NCI-H748 (cell line): ENCODE results near the gene SUMF2.
A peak's percentile ranks its signal among the peaks of the same experiment; 100 is the strongest.
"Not testable (repeated sequence)": the region's sequence is repeated elsewhere in the genome, so short reads cannot be mapped to it uniquely, and the experiment has no call there.

Experiments used
- DNase-seq: peaks from one replicate; lab custom pipeline; 2025; ENCODE audit not compliant: unreplicated experiment; lab: John Stamatoyannopoulos, UW

The SUMF2 gene

DNA sequence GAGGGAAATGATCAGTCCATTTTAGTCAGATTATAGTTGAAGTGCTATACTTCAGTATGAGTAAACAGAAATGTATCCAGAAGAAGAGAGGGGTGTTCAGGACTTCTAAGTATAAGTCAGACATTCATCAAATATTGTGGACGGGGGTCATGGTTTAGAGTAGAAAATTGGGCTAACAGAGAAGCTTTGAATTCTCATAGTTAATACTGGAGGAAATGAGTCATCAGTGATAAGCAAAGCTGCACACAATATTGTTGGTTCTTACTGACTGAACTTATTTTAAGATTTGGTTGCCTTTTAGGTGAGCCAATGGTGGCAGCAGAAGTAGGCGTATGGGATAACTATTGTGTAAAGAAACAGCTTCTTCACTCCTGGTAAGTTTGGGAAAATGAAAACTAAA lies 1.7 kb upstream of the SUMF2 start:
- DNase-seq, result no peak

DNA sequence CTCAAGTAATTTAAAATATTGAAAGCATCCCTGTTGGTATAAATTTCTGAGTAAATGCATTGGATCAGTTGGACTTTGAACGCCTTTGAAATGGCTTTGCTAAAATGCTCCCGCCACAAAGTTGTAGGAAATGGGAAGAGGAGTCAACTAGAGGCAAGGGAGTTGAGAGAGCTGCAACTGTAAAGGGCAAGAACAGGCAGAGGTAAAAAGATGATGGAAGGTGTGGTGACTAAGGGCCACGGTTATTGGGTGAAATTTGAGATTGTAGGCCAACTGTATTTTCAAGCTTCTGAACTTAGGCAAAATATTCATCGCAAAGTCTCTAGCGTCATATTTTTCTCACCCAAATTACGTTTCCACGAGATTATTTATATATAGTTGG lies 595 bp upstream of the SUMF2 start:
- no peak for DNase-seq

DNA sequence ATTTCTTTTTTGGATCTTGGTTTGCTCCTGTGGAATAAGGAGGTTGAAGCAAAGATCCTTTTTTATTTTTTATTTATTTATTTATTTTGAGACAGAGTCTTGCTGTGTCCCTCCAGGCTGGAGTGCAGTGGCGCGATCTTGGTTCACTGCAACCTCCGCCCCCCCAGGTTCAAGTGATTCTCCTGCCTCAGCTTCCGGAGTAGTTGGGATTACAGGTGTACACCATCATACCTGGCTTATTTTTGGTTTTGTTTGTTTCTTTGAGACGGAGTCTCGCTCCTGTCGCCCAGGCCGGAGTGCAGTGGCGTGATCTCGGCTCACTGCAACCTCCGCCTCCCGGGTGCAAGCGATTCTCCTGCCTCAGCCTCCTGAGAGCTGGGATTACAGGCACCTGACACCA lies 2.3 kb downstream of the SUMF2 start:
- not testable (repeated sequence) for DNase-seq

DNA sequence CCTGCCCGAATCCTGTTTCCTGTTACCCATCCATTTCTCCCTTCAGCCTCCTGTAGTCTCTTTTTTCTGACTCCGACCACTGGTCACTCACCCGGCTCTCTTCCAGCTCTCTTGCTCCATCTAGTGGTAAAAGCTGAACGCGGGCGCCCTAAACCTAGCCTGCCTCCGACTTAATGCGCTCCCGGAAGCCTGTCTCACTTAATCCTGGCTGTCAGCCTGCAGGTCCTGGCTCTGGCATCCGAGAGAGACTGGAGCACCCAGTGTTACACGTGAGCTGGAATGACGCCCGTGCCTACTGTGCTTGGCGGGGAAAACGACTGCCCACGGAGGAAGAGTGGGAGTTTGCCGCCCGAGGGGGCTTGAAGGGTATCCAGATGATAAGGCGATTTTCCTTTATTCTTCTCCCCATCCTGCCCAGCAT lies 10.3 kb downstream of the SUMF2 start:
- DNase-seq, result peak; percentile 67

DNA sequence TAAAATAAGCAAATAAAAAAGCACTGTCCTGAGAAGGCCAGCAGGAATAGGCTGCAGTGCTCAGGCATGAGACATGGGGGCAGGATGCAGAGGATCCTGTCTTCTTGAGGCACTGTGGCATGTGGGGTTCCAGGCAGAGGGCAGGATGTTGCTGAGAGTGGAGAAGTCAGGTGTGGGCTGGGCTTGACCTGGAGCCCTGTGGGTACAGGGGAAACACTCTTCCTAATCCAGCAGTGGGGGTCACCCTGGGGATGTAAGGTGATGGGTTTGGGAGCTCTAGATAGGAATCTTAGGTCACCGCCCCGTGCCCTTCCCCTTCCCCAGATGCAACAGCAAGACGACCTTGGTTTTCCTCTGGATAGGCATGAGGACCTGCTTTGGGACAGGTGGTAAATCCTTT lies 13.6 kb downstream of the SUMF2 start:
- DNase-seq, result no peak

DNA sequence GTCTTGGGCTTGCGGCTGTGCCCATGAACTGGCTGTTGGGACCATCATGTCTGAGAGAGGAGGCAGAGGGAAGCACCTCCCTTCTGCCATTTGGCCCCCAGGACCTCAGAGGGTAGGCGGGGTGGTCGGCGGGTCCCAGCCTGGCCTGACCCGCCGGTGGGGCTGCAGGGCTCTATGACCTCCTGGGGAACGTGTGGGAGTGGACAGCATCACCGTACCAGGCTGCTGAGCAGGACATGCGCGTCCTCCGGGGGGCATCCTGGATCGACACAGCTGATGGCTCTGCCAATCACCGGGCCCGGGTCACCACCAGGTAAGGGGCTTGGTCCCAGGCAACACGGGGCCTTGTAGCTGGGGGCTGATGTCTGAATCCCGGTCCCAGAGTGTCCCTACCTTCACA lies 14.1 kb downstream of the SUMF2 start:
- no peak for DNase-seq

DNA sequence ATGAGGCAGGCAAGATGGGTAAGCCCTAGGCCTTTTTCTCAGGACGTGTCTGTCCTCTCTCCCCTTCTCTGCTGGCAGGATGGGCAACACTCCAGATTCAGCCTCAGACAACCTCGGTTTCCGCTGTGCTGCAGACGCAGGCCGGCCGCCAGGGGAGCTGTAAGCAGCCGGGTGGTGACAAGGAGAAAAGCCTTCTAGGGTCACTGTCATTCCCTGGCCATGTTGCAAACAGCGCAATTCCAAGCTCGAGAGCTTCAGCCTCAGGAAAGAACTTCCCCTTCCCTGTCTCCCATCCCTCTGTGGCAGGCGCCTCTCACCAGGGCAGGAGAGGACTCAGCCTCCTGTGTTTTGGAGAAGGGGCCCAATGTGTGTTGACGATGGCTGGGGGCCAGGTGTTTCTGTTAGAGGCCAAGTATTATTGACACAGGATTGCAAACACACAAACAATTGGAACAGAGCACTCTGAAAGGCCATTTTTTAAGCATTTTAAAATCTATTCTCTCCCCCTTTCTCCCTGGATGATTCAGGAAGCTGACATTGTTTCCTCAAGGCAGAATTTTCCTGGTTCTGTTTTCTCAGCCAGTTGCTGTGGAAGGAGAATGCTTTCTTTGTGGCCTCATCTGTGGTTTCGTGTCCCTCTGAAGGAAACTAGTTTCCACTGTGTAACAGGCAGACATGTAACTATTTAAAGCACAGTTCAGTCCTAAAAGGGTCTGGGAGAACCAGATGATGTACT lies 15.5 kb downstream of the SUMF2 start:
- DNase-seq, result peak; percentile 83

DNA sequence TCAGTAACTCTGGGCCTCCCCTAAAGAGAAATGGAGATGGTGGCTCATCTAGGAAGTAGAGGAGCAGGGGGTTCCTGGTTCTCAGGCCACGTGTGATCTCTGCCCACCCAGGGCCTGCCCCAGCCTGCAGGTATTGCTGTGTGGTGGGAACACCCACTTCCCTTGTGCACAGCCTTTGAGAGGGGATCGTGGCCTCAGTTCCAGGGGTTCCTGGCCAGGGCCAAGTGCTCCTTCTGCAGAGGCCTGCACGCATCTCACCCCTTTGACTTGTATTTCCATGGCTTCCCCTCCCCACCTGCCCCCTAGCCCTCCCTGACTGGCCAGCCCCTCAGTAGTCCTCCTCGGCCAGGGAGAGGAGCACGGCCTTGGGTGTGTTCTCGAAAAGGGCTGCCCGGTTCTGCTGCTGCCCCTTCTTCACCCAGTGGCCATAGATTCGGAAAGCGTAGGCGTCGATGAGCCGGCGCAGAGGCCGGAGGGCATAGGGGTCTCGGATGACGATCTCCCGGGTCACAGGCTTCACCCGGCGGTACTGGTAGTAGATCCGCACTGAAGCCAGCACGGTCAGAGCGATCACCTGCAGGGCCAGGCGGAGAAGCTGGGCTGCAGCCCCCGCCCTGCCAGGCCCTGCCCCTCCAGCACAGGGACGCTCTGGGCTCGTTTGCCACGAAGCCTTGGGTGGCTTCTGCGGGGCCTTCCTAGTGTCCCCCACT lies 16.8 kb downstream of the SUMF2 start:
- not testable (repeated sequence) for DNase-seq

DNA sequence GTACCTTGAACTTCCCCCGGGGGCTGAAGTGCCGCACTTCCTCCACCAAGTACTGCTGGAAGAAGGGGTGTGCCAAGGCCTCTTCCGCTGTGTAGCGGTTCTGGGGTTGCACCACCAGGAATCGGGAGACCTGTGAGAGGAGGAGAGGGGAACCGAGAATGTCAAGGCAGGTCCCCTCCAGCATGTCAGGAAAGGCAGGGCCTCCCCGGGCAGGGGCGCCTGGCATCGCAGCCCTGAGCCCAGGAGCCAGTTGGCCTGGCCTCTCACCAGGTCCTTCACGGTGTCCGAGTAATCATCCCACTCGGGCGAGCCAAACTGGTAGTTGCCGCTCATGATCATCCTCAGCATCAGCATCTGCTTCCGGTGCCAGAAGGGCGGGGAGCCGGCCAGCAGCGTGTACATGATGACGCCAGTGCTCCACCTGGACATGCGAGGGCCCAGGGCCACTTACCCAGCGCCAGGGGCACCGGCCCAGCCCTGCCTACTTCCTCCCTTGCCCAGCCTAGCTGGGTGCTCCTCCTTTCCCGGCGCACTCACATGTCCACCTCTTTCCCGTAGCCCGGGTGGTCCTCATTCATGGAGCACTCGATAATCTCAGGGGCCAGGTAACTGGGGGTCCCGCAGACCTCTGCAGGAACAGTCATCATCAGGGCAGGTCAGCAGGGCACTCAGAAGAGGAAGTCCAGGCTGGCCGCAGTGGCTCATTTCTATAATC lies 17.7 kb downstream of the SUMF2 start:
- no peak for DNase-seq

DNA sequence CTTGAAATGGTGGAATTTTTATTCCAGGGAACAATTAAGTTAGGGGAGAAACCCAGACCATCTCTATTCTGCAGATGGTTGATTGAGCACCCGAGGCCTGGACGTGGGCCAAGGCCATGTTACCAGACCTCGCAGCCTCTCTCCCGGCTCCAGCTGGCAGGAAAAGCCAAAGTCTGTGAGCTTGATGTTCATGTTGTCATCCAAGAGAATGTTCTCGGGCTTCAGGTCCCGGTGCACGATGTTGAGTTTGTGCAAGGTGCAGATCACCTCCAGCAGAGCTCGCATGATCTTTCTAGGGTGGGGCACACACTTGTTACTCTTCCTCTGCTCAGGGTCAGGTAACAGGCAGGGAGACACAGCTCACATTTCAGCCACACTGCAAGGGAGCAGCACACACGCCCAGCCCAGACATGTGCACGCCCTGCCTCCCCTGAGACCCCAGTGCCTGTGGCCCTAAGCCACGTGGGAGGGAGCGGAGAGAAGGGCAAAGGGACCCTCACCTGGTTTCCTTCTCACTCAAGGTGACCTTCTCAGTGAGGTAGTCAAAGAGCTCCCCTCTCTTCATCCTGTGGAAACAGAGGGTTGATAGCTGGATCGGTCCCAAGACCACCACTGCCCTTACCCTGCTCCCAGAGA lies 19.2 kb downstream of the SUMF2 start:
- DNase-seq, result peak; percentile 16

DNA sequence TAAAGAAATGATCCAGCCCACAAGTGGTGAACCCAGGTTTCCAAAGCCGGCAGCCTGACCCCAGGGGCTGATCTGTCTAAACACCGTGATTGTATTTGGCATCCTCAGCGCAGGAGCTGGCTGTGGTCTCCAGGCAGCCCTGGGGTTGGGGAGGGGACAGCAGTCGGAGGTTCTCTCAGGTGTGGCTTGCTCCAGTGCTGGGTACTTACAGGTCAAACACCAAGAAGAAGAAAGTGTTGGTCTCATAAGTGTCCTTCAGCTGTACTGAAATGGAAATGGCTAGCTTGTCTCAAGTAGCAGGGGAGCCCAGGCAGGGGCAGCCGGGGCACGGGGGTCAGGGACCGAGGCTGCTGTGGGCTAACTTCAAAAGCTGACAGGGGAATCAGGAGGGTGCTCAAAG lies 22.7 kb downstream of the SUMF2 start:
- DNase-seq, result no peak

DNA sequence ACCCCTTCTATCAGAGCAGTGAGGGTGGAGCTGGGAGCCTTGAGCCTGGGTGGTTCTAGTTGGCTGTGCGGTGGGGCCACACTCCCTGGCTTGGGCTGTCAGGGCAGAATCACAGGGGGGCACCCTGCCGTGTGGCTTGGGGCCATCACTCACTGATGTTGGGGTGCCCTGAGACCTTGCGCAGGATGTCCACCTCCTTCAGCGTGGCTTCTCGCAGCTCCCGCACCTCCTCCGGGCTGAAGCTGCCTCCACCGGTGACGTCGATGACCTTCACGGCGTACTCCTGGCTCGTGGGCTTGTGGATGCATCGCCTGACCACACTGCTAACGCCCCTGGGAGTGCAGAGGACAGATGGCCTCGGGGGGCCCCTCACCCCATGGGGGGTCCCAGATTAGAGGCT lies 23.4 kb downstream of the SUMF2 start:
- no peak for DNase-seq

DNA sequence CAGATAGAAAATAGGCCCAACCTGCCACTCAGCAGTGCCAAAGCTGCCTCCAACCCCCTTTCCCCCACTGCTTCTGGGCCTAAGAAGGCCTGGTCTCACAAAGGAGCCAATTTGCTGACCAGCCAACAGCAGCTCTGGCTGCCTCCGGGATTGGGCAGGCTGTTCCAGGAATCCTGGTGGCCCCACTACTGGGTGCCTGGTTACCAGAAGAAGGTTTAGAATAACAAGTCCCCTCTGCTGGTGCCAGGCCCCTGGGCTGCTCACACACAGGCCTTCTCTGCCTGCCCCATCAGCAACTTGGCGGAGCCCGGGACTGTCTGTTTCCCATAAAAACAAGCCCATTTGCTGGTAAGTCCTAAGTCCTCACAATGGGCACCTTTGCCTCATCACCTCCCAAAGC lies 27.5 kb downstream of the SUMF2 start:
- no peak for DNase-seq

DNA sequence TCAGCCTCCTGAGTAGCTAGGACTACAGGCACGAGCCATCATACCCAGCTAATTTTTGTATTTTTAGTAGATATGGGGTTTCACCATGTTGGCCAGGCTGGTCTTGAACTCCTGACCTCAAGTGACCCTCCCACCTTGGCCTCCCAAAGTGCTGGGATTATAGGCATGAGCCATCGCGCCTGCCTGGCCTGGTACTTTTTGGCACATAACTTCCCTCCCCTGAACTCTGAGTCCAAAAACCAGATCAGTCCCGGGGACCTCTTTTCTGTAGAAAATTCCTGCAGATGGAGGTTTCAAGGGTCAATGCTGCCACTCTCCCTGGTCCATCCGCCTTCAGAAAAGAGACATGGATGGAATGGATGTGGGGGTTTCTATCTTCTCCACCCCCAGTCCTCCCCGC lies 28.3 kb downstream of the SUMF2 start:
- DNase-seq, result not testable (repeated sequence)

DNA sequence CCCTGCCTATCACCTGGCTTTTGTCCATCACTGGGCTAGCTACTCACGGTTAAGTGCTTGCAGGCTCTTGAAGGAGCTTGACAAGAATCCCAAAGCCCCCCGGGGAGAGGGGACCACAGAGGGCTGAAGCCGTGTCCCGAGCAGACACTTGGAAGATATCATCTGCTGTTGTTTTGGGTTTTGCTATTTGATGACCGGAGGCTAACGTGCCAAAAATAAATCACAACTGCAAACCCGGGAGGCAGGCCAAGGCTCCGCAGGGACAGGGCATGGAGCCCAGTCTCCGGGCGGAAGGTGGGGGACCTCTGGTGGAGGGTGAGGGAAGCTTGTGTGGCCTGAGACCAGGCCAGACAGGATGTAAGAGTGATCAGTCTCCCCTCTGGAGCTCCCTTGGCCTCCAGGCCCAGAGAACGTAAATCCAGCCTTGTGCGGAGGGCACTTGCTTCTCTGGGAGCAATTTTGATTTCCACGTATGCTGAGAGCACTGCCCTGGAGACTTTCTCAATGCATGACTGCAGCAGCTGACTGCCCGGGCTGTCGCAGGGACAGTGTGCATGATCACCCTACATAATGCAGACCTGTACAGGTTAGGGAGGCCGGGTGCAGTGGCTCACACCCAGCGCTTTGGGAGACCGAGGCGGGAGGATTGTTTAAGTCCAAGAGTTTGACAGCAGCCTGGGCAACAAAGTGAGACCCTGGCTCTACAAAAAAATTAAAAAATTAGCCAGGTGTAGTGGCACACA lies 28.9 kb downstream of the SUMF2 start, which contains the start of gene PHKG1:
Gene PHKG1 (minus strand): TSS at position 164 of the 743 bp plus-strand sequence. CDS start 4,011 bp downstream, outside the sequence.
- peak; percentile 4 for DNase-seq

DNA sequence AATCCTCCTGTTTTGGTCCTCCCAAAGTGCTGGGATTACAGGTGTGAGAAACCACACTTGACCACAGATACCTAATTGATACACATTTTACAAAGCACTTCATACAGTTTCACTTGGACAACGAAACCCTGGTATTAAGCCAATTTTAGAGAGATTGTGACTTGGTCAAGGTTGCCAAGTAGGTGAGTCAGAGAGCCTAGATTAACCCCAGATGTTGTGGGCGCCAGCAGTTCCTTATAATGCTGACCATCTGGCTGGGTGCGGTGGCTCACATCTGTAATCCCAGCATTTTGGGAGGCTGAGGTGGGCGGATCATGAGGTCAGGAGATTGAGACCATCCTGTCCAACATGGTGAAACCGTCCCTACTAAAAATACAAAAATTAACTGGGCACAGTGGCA lies 33.6 kb downstream of the SUMF2 start:
- DNase-seq, result no peak

DNA sequence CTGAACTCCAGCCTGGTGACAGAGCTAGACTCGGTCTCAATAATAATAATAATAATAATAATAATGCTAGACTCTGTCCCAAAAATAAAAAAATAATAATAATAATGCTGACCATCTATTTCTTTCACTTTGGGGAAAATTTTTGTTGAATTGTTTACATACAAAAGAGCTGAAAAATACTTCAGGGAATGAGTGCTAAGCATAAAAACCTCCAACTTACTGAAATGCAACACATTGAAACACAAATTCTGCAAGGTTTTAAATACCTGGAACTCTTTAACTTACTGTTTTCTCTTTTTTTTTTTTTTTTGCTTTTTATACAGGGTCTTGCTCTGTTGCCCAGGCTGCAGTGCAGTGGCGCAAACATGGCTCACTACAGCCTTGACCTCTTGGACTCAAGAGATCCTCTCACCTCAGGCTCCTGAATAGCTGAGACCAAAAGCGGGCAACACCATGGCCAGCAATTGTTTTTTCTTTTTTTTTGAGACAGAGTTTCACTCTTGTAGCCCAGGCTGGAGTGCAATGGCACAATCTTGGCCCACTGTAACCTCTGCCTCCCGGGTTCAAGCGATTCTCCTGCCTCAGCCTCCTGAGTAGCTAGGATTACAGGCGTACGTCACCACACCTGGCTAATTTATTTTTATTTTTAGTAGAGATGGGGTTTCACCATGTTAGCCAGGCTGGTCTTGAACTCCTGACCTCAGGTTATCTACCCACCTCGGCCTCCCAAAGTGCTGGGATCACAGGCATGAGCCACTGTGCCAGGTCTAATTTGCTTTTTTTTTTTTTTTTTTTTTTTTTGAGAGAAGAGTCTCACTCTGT lies 34.3 kb downstream of the SUMF2 start:
- DNase-seq, result not testable (repeated sequence)

DNA sequence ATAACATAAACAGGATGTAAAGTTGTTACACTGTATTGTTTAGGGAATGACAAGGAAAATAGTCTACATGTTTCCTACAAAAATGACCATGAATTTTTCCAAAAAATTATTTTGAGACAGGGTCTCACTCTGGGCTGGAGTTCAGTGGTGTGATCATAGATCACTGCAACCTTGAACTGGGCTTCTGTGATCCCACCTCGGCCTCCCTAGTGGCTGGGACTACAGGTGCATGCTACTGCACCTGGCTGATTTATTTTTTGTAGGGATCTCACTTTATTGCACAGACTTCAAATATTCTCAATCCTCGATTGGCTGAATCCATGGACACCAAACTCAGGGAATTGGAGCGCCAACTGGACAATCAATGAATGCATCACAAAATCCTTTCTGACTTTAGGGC lies 35.6 kb downstream of the SUMF2 start:
- no peak for DNase-seq

DNA sequence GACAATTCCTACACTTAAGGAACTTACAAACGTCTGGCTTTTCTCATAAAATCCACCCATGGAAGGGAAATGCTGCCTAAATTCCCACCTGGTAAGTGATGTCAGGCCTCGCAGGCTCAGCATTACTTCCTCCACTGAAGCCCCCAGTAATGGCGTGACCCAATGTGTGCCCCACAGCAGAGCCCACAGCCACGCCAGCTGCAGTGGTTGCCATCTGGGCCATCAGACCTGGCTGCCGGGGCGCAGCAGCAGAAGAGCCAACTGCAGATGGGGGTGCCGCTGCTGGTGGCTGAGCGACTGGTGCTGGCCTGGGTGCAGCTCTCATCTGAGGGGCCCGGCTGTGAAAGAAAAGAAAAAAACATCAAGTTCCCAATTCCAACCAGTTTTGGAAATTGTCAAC lies 40.1 kb downstream of the SUMF2 start:
- not testable (repeated sequence) for DNase-seq

DNA sequence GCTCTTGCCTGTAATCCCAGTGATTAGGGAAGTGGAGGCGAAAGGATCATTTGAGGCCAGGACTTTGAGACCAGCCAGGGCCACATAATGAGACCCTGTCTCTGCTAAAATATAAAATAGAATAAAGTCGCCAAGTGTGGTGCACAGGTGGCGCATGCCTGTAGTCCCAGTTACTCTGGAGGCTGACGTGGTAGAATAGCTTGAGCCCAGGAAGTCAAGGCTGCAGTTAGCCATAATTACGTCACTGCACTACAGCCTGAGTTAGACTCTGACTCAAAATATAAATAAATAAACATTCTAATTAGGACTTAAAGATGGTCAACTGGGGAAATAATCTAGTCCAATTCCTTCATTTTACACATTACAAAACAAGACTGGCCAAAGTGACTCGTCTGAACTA lies 41.4 kb downstream of the SUMF2 start:
- peak; percentile 47 for DNase-seq
